Measurements from ENCODE around the gene SCYGR6.

Gene SCYGR6

GRCh38 chr2:227716501-227716900 lies 8.1 kb downstream of the SCYGR6 start:
- in situ Hi-C loops (cut with MboI; ENCODE audit: low sequenced_read_pairs): no loop called here

GRCh38 chr2:227713291-227713690 lies 11.3 kb downstream of the SCYGR6 start:
- in situ Hi-C loops (cut with MboI; ENCODE audit: low sequenced_read_pairs): no loop called here

- in situ Hi-C loops (cut with MboI; ENCODE audit: low sequenced_read_pairs): no loop called here
Observed at GRCh38 chr2:227710986-227711385, 13.6 kb downstream of the SCYGR6 start.

GRCh38 chr2:227707390-227707789 lies 17.2 kb downstream of the SCYGR6 start:
- in situ Hi-C loops (cut with MboI; ENCODE audit: low sequenced_read_pairs): no loop called here

GRCh38 chr2:227706859-227707258 lies 17.7 kb downstream of the SCYGR6 start:
- in situ Hi-C loops (cut with MboI; ENCODE audit: low sequenced_read_pairs): no loop called here

GRCh38 chr2:227703961-227704360 lies 20.6 kb downstream of the SCYGR6 start:
- in situ Hi-C loops (cut with MboI; ENCODE audit: low sequenced_read_pairs): no loop called here

- in situ Hi-C loops (cut with MboI; ENCODE audit: low sequenced_read_pairs): no loop called here
Observed at GRCh38 chr2:227703280-227703732, 21.3 kb downstream of the SCYGR6 start.

- in situ Hi-C loops (cut with MboI; ENCODE audit: low sequenced_read_pairs): no loop called here
Observed at GRCh38 chr2:227701556-227701955, 23.0 kb downstream of the SCYGR6 start.

- in situ Hi-C loops (cut with MboI; ENCODE audit: low sequenced_read_pairs): no loop called here
Observed at GRCh38 chr2:227696990-227697679, 27.4 kb downstream of the SCYGR6 start.

GRCh38 chr2:227687189-227687588 lies 37.4 kb downstream of the SCYGR6 start:
- in situ Hi-C loops (cut with MboI; ENCODE audit: low sequenced_read_pairs): no loop called here

GRCh38 chr2:227684258-227684657 lies 40.3 kb downstream of the SCYGR6 start:
- in situ Hi-C loops (cut with MboI; ENCODE audit: low sequenced_read_pairs): no loop called here

- in situ Hi-C loops (cut with MboI; ENCODE audit: low sequenced_read_pairs): no loop called here
Observed at GRCh38 chr2:227677928-227678327, 46.6 kb downstream of the SCYGR6 start.

GRCh38 chr2:227674485-227674884 lies 50.1 kb downstream of the SCYGR6 start:
- in situ Hi-C loops (cut with MboI; ENCODE audit: low sequenced_read_pairs): no loop called here
